HepG2 (cell line): ENCODE measurements around the gene CDK10. TPM values are rescaled to one million over a fixed set of nuclear protein-coding genes. Genes with fewer than 3 reads are reported as not detected.

ENCODE experiments used
- GMEB1 ChIP-seq: sonication (generic); formaldehyde crosslinking; IDR thresholded peaks from 2 replicates; pipeline ENCODE4 v1.5.1; 2020; ENCODE audit warnings: missing genetic modification reagents, mild to moderate bottlenecking, borderline replicate concordance
- HNRNPK ChIP-seq: fragments of 200-400 bp; formaldehyde crosslinking; IDR thresholded peaks from 2 replicates; pipeline ENCODE4 v1.6.1; 2018; ENCODE audit warnings: low read length, low read depth, moderate library complexity, mild to moderate bottlenecking; ENCODE audit not compliant: poor library complexity, severe bottlenecking
- HNRNPUL1 ChIP-seq: fragments of 200-400 bp; formaldehyde crosslinking; IDR thresholded peaks from 2 replicates; pipeline ENCODE4 v1.6.1; 2017; ENCODE audit warnings: low read depth, mild to moderate bottlenecking, low read length, moderate library complexity
- MAZ ChIP-seq, 2 experiments: sonication (generic) in 1 of 2; formaldehyde crosslinking in 1 of 2; IDR thresholded peaks; 2 replicates each; pipeline versions ENCODE4 v1.5.0 to v1.6.1; 2012 to 2020; ENCODE audit warnings: low read depth in 2 of 2, mild to moderate bottlenecking in 2 of 2, borderline replicate concordance in 1 of 2, improper control_type of control experiment in 1 of 2, low read length in 1 of 2, missing genetic modification reagents in 1 of 2, moderate library complexity in 1 of 2
- NFYB ChIP-seq: sonication (generic); formaldehyde crosslinking; IDR thresholded peaks from 2 replicates; pipeline ENCODE4 v1.4.0; 2020; ENCODE audit warnings: missing genetic modification reagents
- SIN3A ChIP-seq: IDR thresholded peaks from 2 replicates; pipeline ENCODE4 v1.6.1; 2011; ENCODE audit warnings: low read depth, mild to moderate bottlenecking, control low read depth, low read length, borderline replicate concordance
- SRSF4 ChIP-seq: fragments of 200-400 bp; formaldehyde crosslinking; IDR thresholded peaks from one replicate; pipeline ENCODE4 v1.6.1; 2018; ENCODE audit warnings: mild to moderate bottlenecking, low read depth, low read length, moderate library complexity; ENCODE audit not compliant: poor library complexity, severe bottlenecking
- ZBTB33 ChIP-seq: sonication (generic); formaldehyde crosslinking; IDR thresholded peaks from 2 replicates; pipeline ENCODE4 v1.4.0; 2020; ENCODE audit warnings: missing genetic modification reagents
- ZNF205 ChIP-seq: IDR thresholded peaks from 2 replicates; pipeline ENCODE4 v1.6.1; 2018; ENCODE audit warnings: missing biosample characterization, missing genetic modification reagents
- ZNF256 ChIP-seq: sonication (generic); formaldehyde crosslinking; conservative IDR thresholded peaks from 2 replicates; pipeline ENCODE4 v1.4.0; 2020; ENCODE audit warnings: missing genetic modification reagents
- ZNF460 ChIP-seq: sonication (generic); formaldehyde crosslinking; IDR thresholded peaks from 2 replicates; pipeline ENCODE4 v1.5.1; 2020; ENCODE audit warnings: missing genetic modification reagents, mild to moderate bottlenecking, borderline replicate concordance
- ZNF598 ChIP-seq: sonication (generic); formaldehyde crosslinking; IDR thresholded peaks from 2 replicates; pipeline ENCODE4 v1.5.1; 2020; ENCODE audit warnings: mild to moderate bottlenecking, missing genetic modification reagents, borderline replicate concordance
- ZNF781 ChIP-seq: sonication (generic); formaldehyde crosslinking; IDR thresholded peaks from 2 replicates; pipeline ENCODE4 v1.5.1; 2020; ENCODE audit warnings: borderline replicate concordance, mild to moderate bottlenecking, missing genetic modification reagents; ENCODE audit errors: not compliant biosample characterization
- polyA plus RNA-seq, 8 experiments: library from polyadenylated mRNA; depleted of rRNA in 3 of 8; stranded (reverse) in 7 of 8; unstranded in 1 of 8; fragments of >200 nt; fragmentation: Illumina TruSeq in 4 of 8; extraction: Trizol in 4 of 8; gene quantifications; 2 replicates each; pipeline versions ENCODE4 v1.2.1 to v1.2.3, GENCODE V29; 2011 to 2016; ENCODE audit warnings: low read depth in 4 of 8, missing spikeins in 1 of 8, mixed read lengths in 1 of 8; ENCODE audit not compliant: insufficient read depth in 1 of 8
- total RNA-seq, 5 experiments: library from RNA; depleted of rRNA; stranded (reverse); fragments of >200 nt; fragmentation: Illumina TruSeq; extraction: Trizol; gene quantifications; 2 replicates each; pipeline ENCODE4 v1.2.3, GENCODE V29; 2016; ENCODE audit warnings: low read depth in 1 of 5
- TF ChIP-seq, protein P1 (sequence below): sonication (generic); formaldehyde crosslinking; IDR thresholded peaks from 2 replicates; pipeline ENCODE4 v1.5.0; 2020; ENCODE audit warnings: missing genetic modification reagents
- TF ChIP-seq, protein P2 (sequence below): sonication (generic); formaldehyde crosslinking; IDR thresholded peaks from 2 replicates; pipeline ENCODE4 v1.5.0; 2020; ENCODE audit warnings: mild to moderate bottlenecking, missing genetic modification reagents, borderline replicate concordance
- TF ChIP-seq, protein P3 (sequence below), 2 experiments: sonication (generic) in 1 of 2; formaldehyde crosslinking in 1 of 2; IDR thresholded peaks; 2 replicates each; pipeline versions ENCODE4 v1.4.0 to v1.6.1; 2018 to 2020; ENCODE audit warnings: missing genetic modification reagents in 2 of 2, borderline replicate concordance in 1 of 2, low read depth in 1 of 2, mild to moderate bottlenecking in 1 of 2, missing biosample characterization in 1 of 2

Gene CDK10
- total and polyA plus RNA-seq, 2 of the 13 experiments (the other 11 are each of a cell fraction or from before 2014, with no cell fraction given): 2.5 to 3.9 TPM

DNA sequence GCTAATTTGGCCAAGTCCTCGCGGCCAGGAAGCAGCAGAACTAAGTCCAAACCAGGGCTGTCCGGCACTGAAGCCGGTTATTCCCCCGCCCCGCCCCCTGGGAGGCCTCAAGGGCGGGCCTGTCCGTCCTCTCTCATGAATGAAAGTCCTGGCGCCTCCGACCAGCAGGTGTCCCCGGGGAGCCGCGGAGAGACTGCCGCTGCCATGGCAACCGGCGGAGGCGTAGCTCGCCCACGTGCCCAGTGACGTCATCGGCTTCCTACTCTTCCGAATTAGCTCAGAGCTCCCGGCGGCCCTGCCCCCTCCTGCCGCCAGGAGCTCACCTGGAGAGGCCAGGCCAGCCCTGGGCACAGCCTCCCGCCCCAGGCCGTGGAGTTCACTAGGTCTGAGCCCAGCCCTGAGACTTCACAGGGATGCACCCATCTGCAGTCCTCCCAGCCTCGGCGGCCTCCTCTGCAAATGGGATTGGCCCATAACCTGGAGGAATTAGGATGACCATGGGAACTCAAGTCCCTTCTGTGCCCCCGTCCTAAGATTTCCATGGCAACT lies 13.7 kb downstream of the CDK10 start (continued):
- TF ChIP-seq, protein P1, sequence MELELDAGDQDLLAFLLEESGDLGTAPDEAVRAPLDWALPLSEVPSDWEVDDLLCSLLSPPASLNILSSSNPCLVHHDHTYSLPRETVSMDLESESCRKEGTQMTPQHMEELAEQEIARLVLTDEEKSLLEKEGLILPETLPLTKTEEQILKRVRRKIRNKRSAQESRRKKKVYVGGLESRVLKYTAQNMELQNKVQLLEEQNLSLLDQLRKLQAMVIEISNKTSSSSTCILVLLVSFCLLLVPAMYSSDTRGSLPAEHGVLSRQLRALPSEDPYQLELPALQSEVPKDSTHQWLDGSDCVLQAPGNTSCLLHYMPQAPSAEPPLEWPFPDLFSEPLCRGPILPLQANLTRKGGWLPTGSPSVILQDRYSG (CRISPR knock-in tag): no peak
- TF ChIP-seq SRSF4 (no peak), MAZ (IDR thresholded peaks at IDR 0.05; ENCODE audit: borderline replicate concordance, low read depth, low read length) (peak; percentile 90), MAZ (CRISPR knock-in tag; IDR thresholded peaks at IDR 0.05; ENCODE audit: low read depth) (peak; percentile 90), SIN3A (peak; percentile 98), ZBTB33 (CRISPR knock-in tag) (peak; percentile 69), NFYB (CRISPR knock-in tag) (no peak), GMEB1 (CRISPR knock-in tag) (peak; percentile 55; the same call in 1 of the 2 replicates), ZNF256 (CRISPR knock-in tag) (no peak; the same call in 1 of the 2 replicates), ZNF598 (CRISPR knock-in tag) (no peak), ZNF205 (CRISPR knock-in tag) (no peak), ZNF460 (CRISPR knock-in tag) (no peak), ZNF781 (no peak), HNRNPK (no peak), HNRNPUL1 (no peak)
- TF ChIP-seq, protein P2, sequence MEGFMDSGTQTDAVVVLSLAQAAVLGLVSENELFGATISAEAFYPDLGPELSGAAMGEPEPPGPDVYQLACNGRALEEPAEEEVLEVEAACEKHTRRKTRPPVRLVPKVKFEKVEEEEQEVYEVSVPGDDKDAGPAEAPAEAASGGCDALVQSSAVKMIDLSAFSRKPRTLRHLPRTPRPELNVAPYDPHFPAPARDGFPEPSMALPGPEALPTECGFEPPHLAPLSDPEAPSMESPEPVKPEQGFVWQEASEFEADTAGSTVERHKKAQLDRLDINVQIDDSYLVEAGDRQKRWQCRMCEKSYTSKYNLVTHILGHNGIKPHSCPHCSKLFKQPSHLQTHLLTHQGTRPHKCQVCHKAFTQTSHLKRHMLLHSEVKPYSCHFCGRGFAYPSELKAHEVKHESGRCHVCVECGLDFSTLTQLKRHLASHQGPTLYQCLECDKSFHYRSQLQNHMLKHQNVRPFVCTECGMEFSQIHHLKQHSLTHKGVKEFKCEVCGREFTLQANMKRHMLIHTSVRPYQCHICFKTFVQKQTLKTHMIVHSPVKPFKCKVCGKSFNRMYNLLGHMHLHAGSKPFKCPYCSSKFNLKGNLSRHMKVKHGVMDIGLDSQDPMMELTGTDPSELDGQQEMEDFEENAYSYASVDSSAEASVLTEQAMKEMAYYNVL (CRISPR knock-in tag): peak; percentile 15; the same call in 1 of the 2 replicates
- TF ChIP-seq, protein P3, sequence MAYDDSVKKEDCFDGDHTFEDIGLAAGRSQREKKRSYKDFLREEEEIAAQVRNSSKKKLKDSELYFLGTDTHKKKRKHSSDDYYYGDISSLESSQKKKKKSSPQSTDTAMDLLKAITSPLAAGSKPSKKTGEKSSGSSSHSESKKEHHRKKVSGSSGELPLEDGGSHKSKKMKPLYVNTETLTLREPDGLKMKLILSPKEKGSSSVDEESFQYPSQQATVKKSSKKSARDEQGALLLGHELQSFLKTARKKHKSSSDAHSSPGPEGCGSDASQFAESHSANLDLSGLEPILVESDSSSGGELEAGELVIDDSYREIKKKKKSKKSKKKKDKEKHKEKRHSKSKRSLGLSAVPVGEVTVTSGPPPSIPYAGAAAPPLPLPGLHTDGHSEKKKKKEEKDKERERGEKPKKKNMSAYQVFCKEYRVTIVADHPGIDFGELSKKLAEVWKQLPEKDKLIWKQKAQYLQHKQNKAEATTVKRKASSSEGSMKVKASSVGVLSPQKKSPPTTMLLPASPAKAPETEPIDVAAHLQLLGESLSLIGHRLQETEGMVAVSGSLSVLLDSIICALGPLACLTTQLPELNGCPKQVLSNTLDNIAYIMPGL (CRISPR knock-in tag; IDR thresholded peaks at IDR 0.05; ENCODE audit: borderline replicate concordance in 1 of 2, low read depth in 1 of 2): peak; percentile 18 to 63; a peak in 2 of 4 replicates
